ENCODE data around the gene RPH3AL.

Gene RPH3AL

GRCh38 chr17:185445-186138, 167.0 kb downstream of the RPH3AL start:
- peaks cover 45% of the 10 kb centered on the region for H3K27me3 ChIP-seq (replicated peaks)
- DNase-seq = no peak
- no peak overlapping the region for H3K27ac ChIP-seq
- in situ Hi-C loops (cut with HindIII; ENCODE audit: low pct_ligation_motif_present, low sequenced_read_pairs) = no loop called here
- no peaks in the 10 kb centered on the region for H3K36me3 ChIP-seq (replicated peaks)
- no peak overlapping the region for H3K4me3 ChIP-seq (ENCODE audit: low read depth, low read length)
- no peak for TF ChIP-seq CTCF (IDR thresholded peaks at IDR 0.05; ENCODE audit: low read depth, low read length, missing control alignments)

- Histone ChIP-seq H3K27ac (no peak overlapping the region), H3K4me3 (ENCODE audit: low read depth, low read length) (no peak overlapping the region), H3K27me3 (replicated peaks) (peaks cover 69% of the 10 kb centered on the region), H3K36me3 (replicated peaks) (no peaks in the 10 kb centered on the region)
- in situ Hi-C loops (cut with HindIII; ENCODE audit: low pct_ligation_motif_present, low sequenced_read_pairs) = no loop called here
- no peak for TF ChIP-seq CTCF (IDR thresholded peaks at IDR 0.05; ENCODE audit: low read depth, low read length, missing control alignments)
- no peak for DNase-seq
These were observed 169.6 kb downstream of the RPH3AL start for GRCh38 chr17:183021-183420.

GRCh38 chr17:182050-182751, 170.4 kb downstream of the RPH3AL start:
- H3K36me3 ChIP-seq (replicated peaks) = no peaks in the 10 kb centered on the region
- TF ChIP-seq CTCF (IDR thresholded peaks at IDR 0.05; ENCODE audit: low read depth, low read length, missing control alignments) = no peak
- in situ Hi-C loops (cut with HindIII; ENCODE audit: low pct_ligation_motif_present, low sequenced_read_pairs) = no loop called here
- no peak overlapping the region for H3K4me3 ChIP-seq (ENCODE audit: low read depth, low read length)
- H3K27me3 ChIP-seq (replicated peaks) = peaks cover 77% of the 10 kb centered on the region
- no peak overlapping the region for H3K27ac ChIP-seq
- no peak for DNase-seq

GRCh38 chr17:181245-182049, 171.2 kb downstream of the RPH3AL start, which contains the start of gene DOC2B:
Gene DOC2B (minus strand): TSS chr17:181650. CDS start chr17:181479, 171 bp downstream.
- H3K27ac ChIP-seq = no peak within 1 kb of the TSS
- no peak within 1 kb of the TSS for H3K4me3 ChIP-seq (ENCODE audit: low read depth, low read length)
- DNase-seq = no peak
- H3K36me3 ChIP-seq (replicated peaks) = no peaks in the 10 kb centered on the region
- no peak for TF ChIP-seq CTCF (IDR thresholded peaks at IDR 0.05; ENCODE audit: low read depth, low read length, missing control alignments)
- in situ Hi-C loops (cut with HindIII; ENCODE audit: low pct_ligation_motif_present, low sequenced_read_pairs) = no loop called here
- peaks cover 79% of the 10 kb centered on the region for H3K27me3 ChIP-seq (replicated peaks)

- no peak overlapping the region for H3K4me3 ChIP-seq (ENCODE audit: low read depth, low read length)
- in situ Hi-C loops (cut with HindIII; ENCODE audit: low pct_ligation_motif_present, low sequenced_read_pairs) = no loop called here
- no peaks in the 10 kb centered on the region for H3K36me3 ChIP-seq (replicated peaks)
- no peak overlapping the region for H3K27ac ChIP-seq
- no peak for DNase-seq
- TF ChIP-seq CTCF (IDR thresholded peaks at IDR 0.05; ENCODE audit: low read depth, low read length, missing control alignments) = no peak
- H3K27me3 ChIP-seq (replicated peaks) = peaks cover 71% of the 10 kb centered on the region
These were observed 172.0 kb downstream of the RPH3AL start for GRCh38 chr17:180381-181244.

Measured in brain microvascular endothelial cell (primary cell).